A204.1 (cell line): ENCODE results near the gene BTBD8.

Experiments
- FAIRE-seq: peaks from 2 replicates; lab custom pipeline; 2012; peaks lifted over from hg19 to GRCh38; lab: Jason Lieb, UNC

BTBD8 gene

GRCh38 chr1:92194511-92194910 is 114.4 kb downstream of the BTBD8 start:
- FAIRE-seq, result peak; percentile 23

GRCh38 chr1:92201973-92202372 is 121.8 kb downstream of the BTBD8 start:
- no peak for FAIRE-seq

- FAIRE-seq, result no peak
These were observed 123.0 kb downstream of the BTBD8 start for GRCh38 chr1:92203105-92203504.

GRCh38 chr1:92210701-92211100 is 130.6 kb downstream of the BTBD8 start:
- FAIRE-seq, result no peak

- no peak for FAIRE-seq
These were observed 131.0 kb downstream of the BTBD8 start for GRCh38 chr1:92211166-92211565.

GRCh38 chr1:92217721-92218120 is 137.6 kb downstream of the BTBD8 start, which contains the start of gene C1orf146:
TSS of gene C1orf146 (plus strand) at chr1:92217915. CDS start at chr1:92231421, 13,506 bp downstream.
- no peak for FAIRE-seq

- no peak for FAIRE-seq
These were observed 138.4 kb downstream of the BTBD8 start for GRCh38 chr1:92218559-92218958.

- FAIRE-seq, result no peak
These were observed 138.9 kb downstream of the BTBD8 start for GRCh38 chr1:92219028-92219427.

GRCh38 chr1:92228401-92228800 is 148.3 kb downstream of the BTBD8 start:
- FAIRE-seq, result no peak

GRCh38 chr1:92230736-92231135 is 150.6 kb downstream of the BTBD8 start:
- no peak for FAIRE-seq
